ENCODE data around the gene C19orf85. TPM values are rescaled to one million over a fixed set of nuclear protein-coding genes. Genes with fewer than 3 reads are reported as not detected.
A peak's percentile ranks its signal among the peaks of the same experiment; 100 is the strongest.
"Not testable (repeated sequence)": the region's sequence is repeated elsewhere in the genome, so short reads cannot be mapped to it uniquely, and the experiment has no call there.

C19orf85 gene
- total RNA-seq, 1 experiment from 2014 or later, result not detected

DNA sequence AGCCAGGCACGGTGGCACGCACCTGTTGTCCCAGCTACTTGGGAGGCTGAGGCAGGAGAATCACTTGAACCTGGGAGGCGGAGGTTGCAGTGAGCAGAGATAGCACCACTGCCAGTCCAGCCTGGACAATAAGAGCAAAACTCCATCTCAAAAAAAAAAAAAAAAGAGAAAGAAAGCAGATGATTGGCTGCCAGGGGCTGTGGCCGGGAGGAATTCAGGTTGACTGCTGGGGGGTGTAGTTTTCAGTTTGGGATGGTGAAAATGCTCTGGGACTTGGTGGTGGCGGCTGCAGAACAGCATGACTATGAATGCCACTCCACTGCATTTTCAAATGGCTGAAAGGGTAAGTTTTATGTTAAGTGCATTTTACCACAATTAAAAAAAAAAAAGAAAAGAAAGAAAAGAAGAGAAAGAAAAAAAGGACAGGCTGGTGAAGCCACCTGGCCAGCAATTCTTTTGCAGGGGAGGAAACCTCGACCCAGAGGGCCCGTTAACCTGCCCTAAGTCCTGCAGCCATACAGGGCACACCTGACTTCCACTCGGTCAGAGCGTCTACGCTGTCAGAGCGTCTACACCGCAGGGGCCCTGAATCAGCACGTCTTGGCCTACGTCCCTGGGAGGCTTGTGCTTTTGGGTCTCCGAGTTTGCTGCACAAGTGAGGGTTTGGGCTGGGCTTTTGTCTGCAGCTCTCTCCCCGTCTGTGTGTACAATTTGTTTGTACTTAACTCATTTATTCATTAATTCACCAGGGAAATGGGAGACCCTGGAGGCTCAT lies 6.7 kb downstream of the C19orf85 start:
- no peak for DNase-seq (ENCODE audit: low spot score)

DNA sequence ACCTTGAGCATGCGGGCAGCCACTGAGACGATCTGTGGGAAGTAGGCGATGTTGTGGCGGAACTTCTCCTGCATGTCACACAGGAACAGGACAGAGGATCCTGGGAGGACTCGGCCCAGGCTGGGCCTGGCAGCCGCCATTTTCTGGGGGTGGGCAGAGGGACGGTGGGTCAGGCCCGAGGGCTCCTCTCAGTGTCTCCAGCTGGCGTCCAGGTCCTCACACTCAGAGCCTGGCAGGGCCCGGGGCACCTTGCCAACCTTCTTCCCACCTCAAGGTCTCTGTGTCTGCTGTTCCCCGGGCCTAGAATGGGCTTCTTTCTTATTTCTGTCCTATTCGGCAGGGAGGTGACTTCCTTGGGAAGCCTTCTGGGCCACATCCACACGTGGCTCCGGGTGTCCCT lies 8.2 kb downstream of the C19orf85 start:
- DNase-seq (ENCODE audit: low spot score), result no peak

DNA sequence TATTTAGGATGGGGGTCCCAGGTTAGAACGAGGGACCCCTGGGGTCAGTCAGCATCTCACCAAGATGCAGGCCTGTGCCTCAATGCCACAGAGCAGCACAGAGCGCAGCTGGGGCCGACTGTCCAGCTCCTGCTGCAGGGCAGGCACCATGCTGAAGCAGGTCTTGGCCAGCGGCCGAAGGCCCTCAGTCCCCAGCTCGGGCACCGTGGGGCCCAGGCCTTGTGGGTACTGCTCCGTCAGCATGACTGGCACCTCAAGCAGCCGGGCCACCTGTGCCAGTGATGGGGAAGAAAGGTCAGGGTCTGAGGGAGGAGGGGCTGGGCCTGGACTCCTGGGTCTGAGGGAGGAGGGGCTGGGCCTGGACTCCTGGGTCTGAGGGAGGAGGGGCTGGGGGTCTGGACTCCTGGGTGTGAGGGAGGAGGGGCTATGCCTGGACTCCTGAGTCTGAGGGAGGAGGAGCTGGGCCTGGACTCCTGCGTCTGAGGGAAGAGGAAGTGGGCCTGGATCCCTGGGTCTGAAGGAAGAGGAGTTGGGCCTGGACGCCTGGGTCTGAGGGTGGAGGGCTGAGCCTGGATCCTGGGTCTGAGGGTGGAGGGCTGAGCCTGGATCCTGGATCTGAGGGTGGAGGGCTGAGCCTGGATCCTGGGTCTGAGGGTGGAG lies 8.8 kb downstream of the C19orf85 start:
- DNase-seq (ENCODE audit: low spot score), result no peak

DNA sequence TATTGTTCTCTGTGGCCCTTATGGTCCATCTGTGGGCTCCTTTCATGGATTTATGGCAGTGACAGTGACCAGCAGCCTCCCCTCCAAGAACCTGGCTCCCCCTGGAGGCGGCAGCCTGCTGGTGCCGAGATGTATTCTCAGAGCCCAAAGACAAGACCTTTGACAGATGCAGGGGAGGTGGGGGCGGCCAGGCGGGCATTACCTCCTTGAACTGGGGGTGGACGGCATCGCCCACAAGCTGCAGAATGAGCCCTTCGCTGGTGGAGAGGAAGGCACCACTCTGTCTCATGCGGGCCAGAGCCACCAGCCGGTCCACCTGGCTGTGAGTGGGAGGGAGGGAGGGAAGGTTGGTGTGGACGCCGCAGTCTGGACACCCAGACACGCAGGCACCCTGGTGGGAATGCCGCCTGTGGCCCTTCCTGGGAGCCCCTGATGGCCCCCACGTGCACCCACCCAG lies 9.7 kb downstream of the C19orf85 start:
- peak; percentile 39 for DNase-seq (ENCODE audit: low spot score)

DNA sequence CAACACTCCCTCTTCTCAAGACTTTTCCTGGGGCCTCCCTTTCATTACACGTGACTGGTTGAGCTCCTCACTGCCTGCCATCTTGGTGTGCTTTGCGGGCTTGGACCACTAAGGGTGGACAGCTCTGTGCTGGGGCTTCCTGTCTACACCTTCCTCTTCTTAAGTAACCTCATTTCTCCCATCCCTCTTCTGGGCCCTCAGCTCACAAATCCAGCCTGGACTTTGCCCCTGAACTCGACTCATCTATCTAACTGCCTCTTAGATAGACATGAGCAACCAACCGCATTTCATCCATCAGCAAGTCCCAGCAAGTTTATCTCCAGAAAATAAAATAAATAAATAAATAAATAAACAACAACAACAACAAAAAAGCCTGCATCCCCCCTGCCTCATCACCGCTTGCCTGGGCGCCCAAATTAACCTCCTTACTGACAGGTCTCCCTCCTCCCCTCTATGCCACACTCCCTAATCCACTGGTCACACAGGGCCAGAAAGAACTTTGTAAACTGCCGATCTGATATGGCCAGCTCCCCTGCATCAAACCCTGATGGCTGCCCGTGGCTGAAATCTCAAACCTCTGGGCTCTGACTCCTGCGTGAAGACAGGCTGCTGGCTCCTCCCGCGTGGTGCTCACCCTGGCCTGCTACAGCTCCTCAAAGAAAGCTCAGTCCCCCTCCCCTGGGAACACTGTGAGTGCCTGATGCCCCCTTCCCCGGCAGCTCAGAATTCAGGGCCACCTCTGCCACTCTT lies 10.9 kb downstream of the C19orf85 start:
- DNase-seq (ENCODE audit: low spot score), result no peak

DNA sequence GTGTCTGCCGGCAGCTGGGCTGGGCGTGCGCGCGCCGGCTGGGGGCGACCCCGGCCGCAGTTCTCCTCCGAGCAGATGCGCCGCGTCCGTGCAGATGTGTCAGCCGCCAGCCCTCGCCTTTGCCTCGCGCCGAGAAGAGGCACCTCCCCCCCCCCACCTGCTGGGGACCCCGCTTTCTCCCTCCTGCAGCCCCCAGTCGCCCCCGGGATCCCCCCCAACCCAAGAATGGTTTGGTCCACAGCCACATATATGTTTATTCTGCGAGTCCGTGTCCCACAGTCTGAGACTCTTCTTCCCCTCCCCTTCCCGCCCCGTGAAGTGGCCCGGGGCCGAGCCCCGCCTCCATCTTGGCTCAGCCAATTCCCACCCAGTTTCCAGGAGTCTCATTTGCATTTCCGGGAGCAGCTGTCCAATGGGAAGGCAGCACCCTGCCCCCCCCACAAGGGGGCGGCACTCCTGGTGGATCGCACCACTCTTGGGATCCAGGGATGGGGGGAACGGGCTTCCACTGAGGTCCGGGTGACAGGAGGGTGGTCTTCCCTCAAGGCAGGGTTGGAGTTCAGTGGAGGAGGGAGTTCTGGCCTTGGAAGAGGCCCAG lies 11.7 kb downstream of the C19orf85 start:
- no peak for DNase-seq (ENCODE audit: low spot score)

DNA sequence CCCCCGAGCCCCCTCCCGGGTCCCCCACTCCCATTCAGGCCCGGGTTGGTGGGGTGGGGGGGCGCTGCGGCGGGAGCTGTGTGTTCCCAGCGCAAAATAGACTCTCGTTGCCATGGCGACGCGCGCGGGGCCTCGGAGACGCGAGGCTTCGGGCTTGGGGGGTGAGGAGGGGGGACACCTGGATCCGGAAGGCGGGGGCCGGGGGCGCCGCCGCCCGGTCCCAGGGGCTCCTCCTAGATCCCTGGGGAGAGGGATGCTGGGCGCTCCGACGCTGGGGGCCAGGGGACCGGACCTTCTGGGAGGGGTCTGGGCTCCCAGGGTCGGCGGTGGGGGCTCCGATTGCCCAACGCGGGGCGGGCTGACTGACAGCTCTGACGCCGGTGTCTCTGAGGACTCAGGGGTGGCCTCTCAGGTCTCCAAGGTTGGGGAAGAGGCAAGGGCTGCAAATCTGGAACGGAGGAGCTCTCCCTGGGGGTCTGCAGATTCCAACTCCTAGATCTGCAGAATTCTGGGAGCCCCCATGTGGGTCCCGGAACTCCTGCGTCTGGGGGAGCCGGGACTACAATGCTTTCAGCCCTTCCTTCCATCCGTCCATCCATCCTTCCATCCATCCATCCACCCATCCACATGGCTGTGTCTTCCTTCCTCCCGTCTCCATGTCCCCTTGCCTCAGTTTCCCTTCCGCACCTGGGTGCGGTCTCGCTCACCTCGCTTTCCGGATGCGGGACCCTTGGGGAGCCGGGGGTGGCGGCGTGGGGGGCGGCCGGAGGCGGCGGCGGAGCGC lies 12.4 kb downstream of the C19orf85 start:
- no peak for DNase-seq (ENCODE audit: low spot score)

DNA sequence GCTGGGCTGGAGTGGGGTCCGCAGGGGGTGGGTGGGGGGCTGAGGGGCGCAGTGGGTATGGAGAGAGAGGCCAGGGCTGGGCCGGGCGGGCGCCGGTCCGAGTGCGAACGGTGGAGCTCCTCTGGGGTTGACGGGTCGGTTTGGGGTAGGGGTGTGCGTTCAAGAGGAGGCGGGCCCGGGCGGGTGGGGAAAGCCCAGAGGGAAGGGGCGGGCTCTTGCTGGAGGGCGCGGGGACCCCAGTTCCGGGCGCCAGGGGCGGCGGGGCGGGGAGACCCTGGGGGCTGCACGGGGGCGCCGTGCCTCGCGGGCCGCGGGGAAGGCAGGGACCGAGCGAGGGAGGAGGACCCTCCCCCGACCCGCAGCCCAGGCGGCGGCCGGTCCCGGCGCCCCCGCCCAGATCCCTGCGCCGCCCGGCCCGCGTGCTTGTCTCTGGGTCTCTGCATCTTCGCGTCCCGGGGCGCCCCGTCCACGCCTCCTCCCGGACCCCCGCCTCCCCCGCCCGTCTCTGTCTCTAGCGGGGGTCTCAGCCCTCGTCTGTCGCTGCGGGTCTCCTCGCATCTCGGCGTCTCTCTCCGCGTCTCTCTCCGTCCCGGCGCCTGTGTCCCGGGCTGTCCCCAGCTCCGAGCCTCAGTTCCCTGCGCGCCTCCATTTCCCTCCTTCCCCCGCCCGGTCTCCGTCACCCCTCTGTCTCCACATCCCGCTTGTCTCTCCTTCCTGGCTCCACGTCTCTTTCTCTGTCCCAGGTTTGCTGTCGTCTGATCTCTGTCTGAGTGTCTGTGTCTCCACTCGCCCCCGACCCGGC lies 13.2 kb downstream of the C19orf85 start:
- no peak for DNase-seq (ENCODE audit: low spot score)

DNA sequence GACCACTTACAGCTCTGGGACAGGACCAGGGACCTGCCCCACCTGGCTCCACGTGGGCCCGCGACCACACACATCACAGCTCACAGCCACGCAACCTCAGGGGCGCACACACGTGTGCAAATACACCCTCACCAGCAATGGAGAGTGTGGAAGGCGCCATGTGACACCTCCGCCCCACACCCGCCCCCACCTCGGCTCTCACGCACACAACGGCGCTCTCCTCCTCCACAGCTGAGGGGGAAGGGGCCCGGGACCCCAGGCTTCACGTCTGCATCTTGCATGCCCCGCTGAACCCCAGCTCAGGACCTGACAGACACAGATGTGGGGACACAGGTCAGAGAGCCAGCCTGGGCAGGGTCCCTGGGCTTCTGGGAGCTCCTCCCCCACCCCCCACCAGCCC lies 15.1 kb downstream of the C19orf85 start:
- no peak for DNase-seq (ENCODE audit: low spot score)

DNA sequence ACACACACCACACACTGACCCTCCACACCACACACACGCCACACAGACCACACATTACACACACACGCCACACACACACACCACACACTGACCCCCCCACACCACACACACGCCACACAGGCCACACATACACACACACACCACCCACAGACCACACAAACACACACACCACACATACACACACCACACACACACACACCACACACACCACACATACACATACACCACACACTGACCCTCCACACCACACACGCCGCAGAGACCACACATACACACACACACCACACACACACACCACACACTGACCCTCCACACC lies 16.4 kb downstream of the C19orf85 start:
- not testable (repeated sequence) for DNase-seq (ENCODE audit: low spot score)

DNA sequence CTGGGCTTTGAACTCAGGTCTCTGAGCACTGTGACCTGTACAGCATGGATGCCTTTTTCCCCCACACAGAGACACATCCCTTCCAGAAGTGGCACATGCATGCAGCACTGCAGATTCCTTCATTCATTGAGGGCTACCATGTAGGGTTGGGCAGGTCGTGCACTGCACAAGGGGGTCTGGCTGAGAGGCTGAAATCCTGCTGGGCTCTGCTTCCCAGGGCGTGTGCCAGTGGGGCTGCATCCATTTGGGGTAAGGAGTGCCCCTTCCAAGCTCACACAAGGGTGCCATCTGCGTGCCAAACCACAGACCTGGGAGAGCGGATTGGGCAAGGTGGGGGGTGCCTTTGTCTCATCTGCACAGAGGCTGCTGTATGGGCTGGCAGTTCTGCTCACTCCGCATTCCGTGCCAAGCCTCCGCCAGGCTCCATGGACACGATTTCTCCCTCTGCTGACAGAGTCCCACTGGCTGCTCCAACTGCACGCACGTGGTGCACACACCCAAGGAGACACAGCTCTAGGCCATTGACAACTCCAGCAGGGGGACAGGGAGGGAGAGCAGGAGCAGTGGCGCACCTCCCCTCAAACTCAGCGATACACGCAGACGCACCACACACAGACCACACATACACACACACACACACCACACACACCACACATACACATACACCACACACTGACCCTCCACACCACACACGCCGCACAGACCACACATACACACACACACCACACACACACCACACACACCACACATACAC lies 17.0 kb downstream of the C19orf85 start:
- peak; percentile 67 for DNase-seq (ENCODE audit: low spot score)

DNA sequence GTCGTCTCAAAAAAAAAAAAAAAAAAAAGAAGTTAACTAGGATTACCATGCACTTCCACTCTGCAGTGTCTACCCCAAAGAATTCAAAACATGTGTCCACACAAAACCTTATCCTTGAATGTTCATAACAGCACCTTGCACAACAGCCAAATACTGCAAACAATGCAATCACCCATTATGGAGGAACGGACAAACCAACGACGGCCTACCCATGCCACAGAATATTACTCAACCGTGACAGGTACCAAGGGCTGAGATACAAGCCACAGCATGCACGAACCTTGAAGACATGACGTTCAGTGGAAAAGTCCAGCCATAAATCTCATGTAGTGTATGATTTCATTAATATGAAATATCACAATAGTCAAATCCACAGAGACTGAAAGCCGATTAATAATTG lies 18.5 kb downstream of the C19orf85 start:
- no peak for DNase-seq (ENCODE audit: low spot score)

DNA sequence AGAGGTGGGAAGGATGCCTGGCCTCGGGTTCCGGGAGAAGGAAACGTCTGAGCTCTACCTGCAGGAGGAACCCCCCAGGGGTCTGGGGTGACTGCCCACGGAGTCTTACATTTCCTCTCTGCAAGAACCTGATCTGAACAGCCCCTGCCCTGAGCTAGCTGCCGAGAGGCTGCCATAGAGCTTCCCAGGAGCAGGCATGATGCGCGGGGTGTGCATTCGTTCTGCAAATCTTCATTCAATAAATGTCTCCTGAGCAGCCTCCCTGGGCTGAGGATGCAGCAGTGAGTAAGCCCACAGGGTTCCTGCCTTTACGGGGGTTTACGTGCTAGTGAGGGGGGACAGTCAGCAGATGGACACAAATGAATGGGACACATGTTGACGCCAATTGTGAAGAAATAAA lies 19.9 kb downstream of the C19orf85 start:
- DNase-seq (ENCODE audit: low spot score), result no peak

DNA sequence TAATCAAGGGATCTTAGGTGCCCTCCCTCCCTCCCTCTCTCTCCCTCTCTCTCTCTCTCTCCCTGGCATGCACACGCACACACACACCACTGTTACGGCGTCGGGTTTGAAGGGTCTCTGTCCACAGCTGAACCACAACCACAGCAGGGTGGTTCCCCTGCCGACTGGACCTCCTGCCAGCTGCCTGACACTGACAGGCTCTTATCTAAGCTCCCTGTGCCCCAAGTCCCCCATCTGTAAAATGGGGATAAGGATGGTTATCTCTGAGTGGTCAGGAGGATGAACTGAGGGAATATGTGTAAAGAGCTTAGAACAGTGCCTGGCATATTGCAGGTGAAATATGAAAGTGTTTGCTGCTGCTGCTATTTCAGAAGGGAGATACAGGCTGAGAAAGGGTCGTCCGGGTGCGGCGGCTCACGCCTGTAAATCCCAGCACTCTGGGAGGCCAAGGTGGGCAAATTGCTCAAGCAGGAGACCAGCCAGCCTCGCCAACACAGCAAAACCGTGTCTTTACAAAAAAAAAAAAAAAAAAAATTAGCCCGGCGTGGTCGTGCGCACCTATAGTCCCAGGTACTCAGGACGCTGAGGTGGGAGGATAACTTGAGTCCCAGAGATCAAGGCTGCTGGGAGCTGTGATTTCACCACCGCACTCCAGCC lies 20.6 kb downstream of the C19orf85 start:
- no peak for DNase-seq (ENCODE audit: low spot score)

DNA sequence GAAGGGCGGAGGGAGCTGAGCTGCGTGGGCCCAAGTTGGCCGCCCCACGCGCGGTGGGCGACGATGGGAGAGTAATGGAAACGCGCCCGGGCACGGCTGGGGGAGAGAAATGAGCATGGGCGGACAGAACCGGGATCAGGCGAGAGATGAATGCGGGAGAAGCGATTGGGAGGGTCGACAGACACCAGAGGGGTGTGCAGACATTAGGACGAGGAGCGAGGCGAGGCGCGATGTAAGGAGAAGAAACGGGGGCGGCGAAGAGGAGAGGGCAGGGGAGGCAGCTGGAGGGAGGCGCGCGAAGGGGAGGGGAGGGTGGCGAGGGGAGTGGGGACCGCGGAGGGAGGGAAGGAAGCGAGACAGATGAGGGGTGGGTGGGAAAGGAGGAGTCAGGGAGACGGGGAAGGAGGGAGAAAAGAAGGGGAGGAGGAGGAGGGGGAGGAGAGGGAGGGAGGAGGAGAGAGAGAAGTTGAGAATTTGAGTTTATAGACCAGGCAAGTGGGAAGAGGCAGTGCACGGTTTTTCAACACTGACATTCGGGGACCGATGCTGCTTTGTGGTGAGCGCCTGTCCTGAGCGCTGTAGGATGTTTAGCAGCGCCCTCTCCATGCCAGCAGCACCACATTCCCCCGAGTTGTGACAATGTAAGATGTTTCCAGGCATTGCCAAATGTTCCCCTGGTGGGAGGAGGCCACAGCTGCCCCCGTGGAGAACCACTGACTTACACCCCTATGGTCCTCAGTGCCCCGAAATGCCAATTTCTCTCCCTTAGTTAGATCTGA lies 21.3 kb downstream of the C19orf85 start, which contains the start of gene SHISA7:
Gene SHISA7, minus strand, starts transcription at position 256 of the 779 bp plus-strand sequence. CDS start 437 bp downstream, outside the sequence.
- no peak for DNase-seq (ENCODE audit: low spot score)

DNA sequence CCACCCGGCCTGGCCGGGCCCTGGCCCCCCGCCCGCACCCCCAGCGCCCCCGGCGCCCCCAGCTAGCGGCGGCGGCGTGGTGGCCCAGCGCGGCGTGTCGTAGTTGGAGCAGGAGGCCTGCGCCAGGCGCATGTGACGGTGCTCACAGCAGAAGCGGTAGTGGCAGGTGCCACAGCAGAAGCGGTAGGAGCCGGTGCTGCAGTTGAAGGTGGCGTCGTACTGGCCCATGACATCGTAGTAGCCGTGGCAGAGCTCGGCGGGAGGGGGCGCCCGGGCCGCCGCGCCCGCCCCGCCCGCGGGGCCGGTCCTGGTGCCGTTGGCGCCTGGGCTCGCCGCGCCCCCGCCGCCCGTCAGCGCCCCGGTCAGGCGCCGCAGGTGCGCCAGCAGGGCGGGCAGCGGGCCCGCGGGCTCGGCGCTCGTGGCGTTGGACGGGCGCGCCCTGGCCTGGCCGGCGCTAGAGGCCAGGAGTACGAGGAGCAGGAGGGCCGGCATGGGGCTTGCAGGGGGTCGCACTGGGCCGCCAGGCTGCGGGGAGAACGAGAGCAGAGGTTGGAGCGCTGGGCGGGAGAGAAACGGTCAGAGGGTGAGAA lies 22.1 kb downstream of the C19orf85 start:
- DNase-seq (ENCODE audit: low spot score), result no peak

DNA sequence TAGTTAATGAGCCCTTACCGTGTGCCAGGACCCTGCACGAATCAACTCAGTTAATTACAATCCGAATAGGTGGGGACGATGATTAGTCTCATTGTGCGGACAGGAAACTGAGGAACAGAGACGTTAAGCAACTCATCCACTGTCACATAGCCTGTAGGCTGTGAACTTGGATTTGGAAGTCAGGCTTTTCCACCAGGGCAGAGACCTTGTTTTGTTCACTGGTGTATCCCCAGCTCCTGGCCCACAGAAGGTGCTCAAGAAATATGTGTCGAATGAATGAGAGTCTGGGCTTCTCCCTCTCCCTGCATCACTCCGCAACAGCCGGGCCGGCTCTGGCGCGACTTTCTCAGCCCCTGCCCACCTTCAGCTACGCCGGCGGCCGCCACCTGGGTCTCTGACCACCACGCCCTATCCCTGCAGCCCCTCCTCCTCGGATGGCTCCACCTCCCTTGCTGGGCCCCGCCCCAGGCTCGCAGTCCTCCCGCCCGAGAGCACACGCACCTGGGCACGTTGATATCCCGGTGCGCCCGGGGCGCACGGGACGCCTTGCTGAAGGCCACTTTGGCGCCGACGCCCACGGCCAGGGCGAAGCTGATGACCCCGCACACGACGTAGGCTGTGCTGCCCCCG lies 22.7 kb downstream of the C19orf85 start:
- no peak for DNase-seq (ENCODE audit: low spot score)

DNA sequence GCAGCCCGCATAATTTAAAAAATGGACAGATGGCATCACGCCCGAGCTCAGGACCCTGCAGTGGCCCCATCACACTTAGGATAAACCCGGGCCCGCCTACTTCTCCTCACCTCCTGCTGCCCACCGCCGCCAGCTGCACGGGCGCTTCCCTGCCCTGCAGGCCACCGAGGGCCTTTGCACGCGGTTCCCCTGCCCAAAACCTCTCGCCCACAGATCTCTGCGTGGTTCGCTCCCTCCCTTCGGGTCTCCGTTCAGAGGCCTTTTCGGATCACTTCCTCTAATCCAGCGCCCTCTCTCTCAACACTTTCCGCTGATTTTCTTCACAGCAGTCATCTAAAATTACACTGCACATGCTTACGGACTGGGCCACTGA lies 23.2 kb downstream of the C19orf85 start:
- DNase-seq (ENCODE audit: low spot score), result no peak
